GM12878 (cell line): ENCODE data around the gene CDK15. TPM values are rescaled to one million over a fixed set of nuclear protein-coding genes. Genes with fewer than 3 reads are reported as not detected.

Experiments used
- ATAC-seq: fragments of 200-7000 bp; cut with Tn5 transposase; 3 replicates; pipeline ENCODE4 v1.9.1; 2020; ENCODE audit warnings: mild to moderate bottlenecking, moderate library complexity
- BruUV-seq: library from RNA; stranded (reverse); fragments of 400-500 nt; replicated peaks from 2 replicates; lab custom pipeline; 2021; lab: Mats Ljungman, UMichigan
- CTCF ChIA-PET: fragments of 300-600 bp; sonication (Branson Sonifier 250); formaldehyde crosslinking; extraction: SDS; loops from one replicate; lab custom pipeline; 2021; ENCODE audit warnings: inconsistent platforms; lab: Yijun Ruan, JAX
- POLR2A ChIA-PET: fragments of 350-600 bp; formaldehyde crosslinking; extraction: SDS; loops from one replicate; lab custom pipeline; 2021; ENCODE audit warnings: inconsistent platforms; lab: Charles Lee
- RAD21 ChIA-PET: fragments of 300-600 bp; sonication (Branson Sonifier 250); formaldehyde crosslinking; loops from one replicate; lab custom pipeline; 2023; ENCODE audit warnings: antibody characterized with exemption; ENCODE audit not compliant: unreplicated experiment; lab: Charles Lee
- SMC1A ChIA-PET: fragments of 300-600 bp; sonication (Branson Sonifier 250); formaldehyde crosslinking; loops from one replicate; lab custom pipeline; 2023; ENCODE audit not compliant: unreplicated experiment, uncharacterized antibody; lab: Charles Lee
- DNase-seq: peaks from one replicate; pipeline ENCODE4 v3.0.0-alpha.2; 2011; ENCODE audit warnings: low read depth, low spot score
- FAIRE-seq: peaks from 3 replicates; lab custom pipeline; 2011; peaks lifted over from hg19 to GRCh38; lab: Jason Lieb, UNC
- H2AFZ ChIP-seq: 2 replicates; pipeline ENCODE4 v1.6.0; 2011; ENCODE audit warnings: low read depth, low read length, control low read depth; ENCODE audit not compliant: control insufficient read depth
- H3K27ac ChIP-seq: 2 replicates; pipeline ENCODE4 v1.5.1; 2011; ENCODE audit warnings: control low read depth; ENCODE audit not compliant: control insufficient read depth, insufficient read depth
- H3K27me3 ChIP-seq, 2 experiments: replicated peaks in 1 of 2; 2 replicates each; pipeline versions ENCODE4 v1.6.0 to v1.6.1; 2011; ENCODE audit warnings: low read length in 1 of 2; ENCODE audit not compliant: control insufficient read depth in 2 of 2, insufficient read depth in 2 of 2
- H3K36me3 ChIP-seq, 2 experiments: 2 replicates each; pipeline ENCODE4 v1.5.1; 2011; ENCODE audit warnings: low read length in 1 of 2; ENCODE audit not compliant: control insufficient read depth in 2 of 2, insufficient read depth in 2 of 2
- H3K4me1 ChIP-seq: 2 replicates; pipeline ENCODE4 v1.6.1; 2011; ENCODE audit warnings: mild to moderate bottlenecking, low read length, moderate library complexity, mixed read lengths; ENCODE audit not compliant: control insufficient read depth, insufficient read depth
- H3K4me2 ChIP-seq: 2 replicates; pipeline ENCODE4 v1.6.0; 2011; ENCODE audit warnings: control low read depth; ENCODE audit not compliant: control insufficient read depth, insufficient read depth
- H3K4me3 ChIP-seq: fragments of 200-600 bp; sonication (generic); 2 replicates; pipeline ENCODE4 v1.5.1; 2016
- H3K79me2 ChIP-seq: 2 replicates; pipeline ENCODE4 v1.6.0; 2011; ENCODE audit warnings: low read length; ENCODE audit not compliant: control insufficient read depth, insufficient read depth
- H3K9ac ChIP-seq: 2 replicates; pipeline ENCODE4 v1.8.0; 2011; ENCODE audit warnings: low read length, control low read depth, mixed read lengths; ENCODE audit not compliant: control insufficient read depth, insufficient read depth
- H3K9me3 ChIP-seq: replicated peaks from 3 replicates; pipeline ENCODE4 v1.5.1; 2011; ENCODE audit warnings: mild to moderate bottlenecking, low read length; ENCODE audit not compliant: control insufficient read depth, insufficient read depth
- H4K20me1 ChIP-seq: 2 replicates; pipeline ENCODE4 v1.6.0; 2011; ENCODE audit not compliant: control insufficient read depth, insufficient read depth
- EED ChIP-seq: sonication (generic); IDR thresholded peaks from 2 replicates; pipeline ENCODE4 v1.6.1; 2016; ENCODE audit warnings: antibody characterized with exemption, low read depth
- ESRRA ChIP-seq: IDR thresholded peaks from 2 replicates; pipeline ENCODE4 v1.6.1; 2012; ENCODE audit warnings: mild to moderate bottlenecking, low read length, improper control_type of control experiment
- ETV6 ChIP-seq, 2 experiments: fragments of 450-650 bp in 1 of 2; IDR thresholded peaks in 1 of 2; conservative IDR thresholded peaks in 1 of 2; 2 replicates each; pipeline ENCODE4 v1.6.1; 2014; ENCODE audit warnings: antibody characterized with exemption in 1 of 2, borderline replicate concordance in 1 of 2, low read depth in 1 of 2, mild to moderate bottlenecking in 1 of 2, moderate library complexity in 1 of 2
- HDAC2 ChIP-seq: fragments of 200-600 bp; sonication (generic); IDR thresholded peaks from 2 replicates; pipeline ENCODE4 v1.6.1; 2017
- HDGF ChIP-seq: fragments of 450-650 bp; IDR thresholded peaks from 2 replicates; pipeline ENCODE4 v1.6.1; 2016; ENCODE audit warnings: antibody characterized with exemption
- IKZF1 ChIP-seq: fragments of 450-650 bp; conservative IDR thresholded peaks from 2 replicates; pipeline ENCODE4 v1.6.1; 2017; ENCODE audit warnings: antibody characterized with exemption, mild to moderate bottlenecking
- JUNB ChIP-seq: IDR thresholded peaks from 2 replicates; pipeline ENCODE4 v1.6.1; 2016; ENCODE audit warnings: antibody characterized with exemption, mild to moderate bottlenecking
- MEF2A ChIP-seq: IDR thresholded peaks from 2 replicates; pipeline ENCODE4 v1.6.1; 2011; ENCODE audit warnings: low read depth, mild to moderate bottlenecking, low read length, moderate library complexity; ENCODE audit not compliant: insufficient read depth
- POLR2AphosphoS5 ChIP-seq: IDR thresholded peaks from 2 replicates; pipeline ENCODE4 v1.6.1; 2011; ENCODE audit warnings: mild to moderate bottlenecking, low read length, inconsistent platforms
- RAD21 ChIP-seq: IDR thresholded peaks from 2 replicates; pipeline ENCODE4 v1.6.1; 2011; ENCODE audit warnings: mild to moderate bottlenecking, low read depth, low read length, moderate library complexity; ENCODE audit not compliant: insufficient read depth
- RBBP5 ChIP-seq: fragments of 200-600 bp; sonication (generic); conservative IDR thresholded peaks from 2 replicates; pipeline ENCODE4 v1.6.1; 2016
- SMARCA5 ChIP-seq: fragments of 450-650 bp; IDR thresholded peaks from 2 replicates; pipeline ENCODE4 v1.6.1; 2017; ENCODE audit warnings: mild to moderate bottlenecking
- SRF ChIP-seq, 2 experiments: IDR thresholded peaks; 2 replicates each; pipeline ENCODE4 v1.6.1; 2011; ENCODE audit warnings: low read depth in 2 of 2, low read length in 2 of 2, mild to moderate bottlenecking in 1 of 2, moderate library complexity in 1 of 2
- SUZ12 ChIP-seq: fragments of 200-600 bp; sonication (generic); IDR thresholded peaks from one replicate; pipeline ENCODE4 v1.6.1; 2018; ENCODE audit warnings: antibody characterized with exemption, mild to moderate bottlenecking; ENCODE audit not compliant: unreplicated experiment
- WGBS: methylation state at CpG from one replicate; pipeline ENCODE4 v1.1.6; 2016; ENCODE audit warnings: low lambda C conversion rate; ENCODE audit not compliant: insufficient replicate concordance, insufficient coverage; ENCODE audit errors: missing lambda C conversion rate; 5-methylcytosine and 5-hydroxymethylcytosine counted together
- in situ Hi-C: fragments of 300-500 bp; cut with MboI; formaldehyde crosslinking; loops from 9 replicates; pipeline ENCODE4 v1.14.3; 2018; ENCODE audit warnings: mixed read lengths
- intact Hi-C: fragments of 100-400 bp; cut with micrococcal nuclease; formaldehyde crosslinking; loops from one replicate; pipeline ENCODE4 v1.14.2; 2022; ENCODE audit not compliant: unreplicated experiment
- polyA plus RNA-seq, 11 experiments: library from polyadenylated mRNA; depleted of rRNA in 4 of 11; unstranded in 6 of 11; stranded (reverse) in 5 of 11; fragments of >200 nt; fragmentation: Nextera tagmentation in 4 of 11; fragmentation: Illumina TruSeq in 1 of 11; extraction: Ambion mirVana in 4 of 11; extraction: Trizol in 1 of 11; gene quantifications; 1 replicate in 1 of 11; 2 replicates in 10 of 11; pipeline versions ENCODE4 v1.2.1 to v1.2.3, GENCODE V29; 2011 to 2016; ENCODE audit warnings: inconsistent platforms in 2 of 11, missing spikeins in 2 of 11, low read depth in 1 of 11
- total RNA-seq, 4 experiments: library from RNA; depleted of rRNA in 3 of 4; stranded (reverse); fragments of >200 nt in 3 of 4; fragmentation: Illumina TruSeq in 1 of 4; extraction: Trizol in 1 of 4; gene quantifications; 2 replicates each; pipeline versions ENCODE4 v1.2.1 to v1.2.3, GENCODE V29; 2013 to 2021

Gene CDK15
- total and polyA plus RNA-seq, 10 of the 15 experiments (the other 5 are each of a cell fraction or from before 2014, with no cell fraction given), result 0.01 to 0.04 TPM; not detected in 8

- WGBS, result 32% methylated on average over 9 of the region's 9 CpGs
- intact Hi-C loops, result no loop called here
- in situ Hi-C loops, result no loop called here
- Histone ChIP-seq H2AFZ (no peak overlapping the region), H3K9ac (no peak overlapping the region), H3K27me3 (peaks cover 0 to 6% of the 10 kb centered on the region in 2 experiments; a peak in 2 of 4 replicates), H4K20me1 (no peaks in the 10 kb centered on the region), H3K4me1 (no peaks in the 10 kb centered on the region), H3K4me2 (no peak overlapping the region)
- DNase-seq (no peak), ATAC-seq (no peak), FAIRE-seq (no peak)
- SMC1A ChIA-PET, result no interaction called here
- POLR2A ChIA-PET, result no interaction called here
- RAD21 ChIA-PET, result no interaction called here
- no TSS peak for BruUV-seq
- TF ChIP-seq ETV6 (conservative IDR thresholded peaks at IDR 0.05 in 1 of 2, IDR thresholded peaks at IDR 0.05 in 1 of 2; ENCODE audit: borderline replicate concordance in 1 of 2, low read depth in 1 of 2) (no peak), HDGF (no peak), HDAC2 (no peak), MEF2A (no peak), SRF (IDR thresholded peaks at IDR 0.05; ENCODE audit: low read depth in 2 of 2, low read length in 2 of 2) (no peak), ESRRA (no peak), JUNB (no peak), SUZ12 (no peak), SMARCA5 (no peak), RAD21 (no peak), POLR2AphosphoS5 (no peak), IKZF1 (no peak), EED (no peak), RBBP5 (no peak)
- TF ChIP-seq, all 136 proteins: peak for 0
- H3K4me3 ChIP-seq, result no peak overlapping the region
- no peaks in the 10 kb centered on the region; the same call in 2 of the 3 replicates for H3K9me3 ChIP-seq
- H3K79me2 ChIP-seq, result no peaks in the 10 kb centered on the region
- CTCF ChIA-PET, result no interaction called here
- no peak overlapping the region for H3K27ac ChIP-seq
- no peaks in the 10 kb centered on the region for H3K36me3 ChIP-seq
Observed at GRCh38 chr2:201939453-201939941, 133.2 kb downstream of the CDK15 start.
